OCI-LY7 (cell line): ENCODE measurements around the gene CETN3.

Source experiments
- CTCF ChIP-seq: fragments of 200-600 bp; sonication (generic); conservative IDR thresholded peaks from 2 replicates; pipeline ENCODE4 v1.5.1; 2014; ENCODE audit warnings: mild to moderate bottlenecking, antibody characterized with exemption, low read length, moderate library complexity, mixed read lengths
- EZH2phosphoT487 ChIP-seq: fragments of 200-600 bp; sonication (generic); IDR thresholded peaks from 2 replicates; pipeline ENCODE4 v1.6.1; 2018; ENCODE audit warnings: low read depth, borderline replicate concordance, mild to moderate bottlenecking, mixed run types, antibody characterized with exemption, low read length, moderate library complexity, mixed read lengths

- no peak for TF ChIP-seq CTCF
- no peak for TF ChIP-seq EZH2phosphoT487
Observed at GRCh38 chr5:90395005-90395404, 14.6 kb downstream of the CETN3 start.
